B cell (primary cell): ENCODE data around the gene KIF1A.

ENCODE experiments used
- CTCF ChIP-seq: fragments of 200-600 bp; IDR thresholded peaks from one replicate; pipeline ENCODE4 v1.8.0; 2022; ENCODE audit warnings: antibody characterized with exemption, mild to moderate bottlenecking
- EZH2 ChIP-seq: IDR thresholded peaks from 2 replicates; pipeline ENCODE4 v1.6.1; 2012; ENCODE audit warnings: borderline replicate concordance, low read depth, mild to moderate bottlenecking, moderate library complexity, low read length; ENCODE audit not compliant: insufficient read depth, poor library complexity, severe bottlenecking

- no peak for TF ChIP-seq CTCF
- no peak for TF ChIP-seq EZH2
Measured at GRCh38 chr2:240745456-240745855, 74.6 kb downstream of the KIF1A start.
